ENCODE measurements around the gene AFF3. TPM values are rescaled to one million over a fixed set of nuclear protein-coding genes. Genes with fewer than 3 reads are reported as not detected.

AFF3 gene
- total and polyA plus RNA-seq, 10 of the 15 experiments (the other 5 are each of a cell fraction or from before 2014, with no cell fraction given), result 0.26 to 5.5 (median 3.0) TPM

- no peaks in the 10 kb centered on the region for H4K20me1 ChIP-seq (ENCODE audit: control insufficient read depth, insufficient read depth)
- H3K27ac ChIP-seq (ENCODE audit: control insufficient read depth, insufficient read depth), result no peak overlapping the region
- H3K9me3 ChIP-seq (replicated peaks; ENCODE audit: control insufficient read depth, insufficient read depth, low read length), result no peaks in the 10 kb centered on the region
- no peak overlapping the region for H2AFZ ChIP-seq (ENCODE audit: control insufficient read depth, low read depth, low read length)
- H3K4me1 ChIP-seq (ENCODE audit: control insufficient read depth, insufficient read depth, low read length), result no peaks in the 10 kb centered on the region
- FAIRE-seq (no peak), DNase-seq (ENCODE audit: low read depth, low spot score) (no peak), ATAC-seq (no peak)
- H3K27me3 ChIP-seq (replicated peaks in 1 of 2; ENCODE audit: control insufficient read depth in 2 of 2, insufficient read depth in 2 of 2, low read length in 1 of 2), result no peaks in the 10 kb centered on the region; a peak in 1 of 4 replicates
- no peak overlapping the region for H3K4me3 ChIP-seq
- POLR2A ChIA-PET, result no interaction called here
- intact Hi-C loops (cut with micrococcal nuclease; ENCODE audit: unreplicated experiment) (no loop called here), in situ Hi-C loops (cut with MboI) (no loop called here)
- H3K9ac ChIP-seq (ENCODE audit: control insufficient read depth, insufficient read depth, low read length), result no peak overlapping the region
- SMC1A ChIA-PET (ENCODE audit: uncharacterized antibody, unreplicated experiment), result interaction anchor here (0.8 kb wide), 1 partner anchor 9 kb away, joined by 3 read pairs; no protein-coding TSS in a partner anchor
- H3K4me2 ChIP-seq (ENCODE audit: control insufficient read depth, insufficient read depth), result no peak overlapping the region
- H3K36me3 ChIP-seq (ENCODE audit: control insufficient read depth in 2 of 2, insufficient read depth in 2 of 2, low read length in 1 of 2), result no peaks in the 10 kb centered on the region; a peak in 1 of 4 replicates
- no TSS peak for BruUV-seq (replicated peaks)
- CTCF ChIA-PET, result interaction anchor here (0.5 to 1.7 kb wide), 3 partner anchors 9 to 861 kb away, joined by 3 read pairs; no protein-coding TSS in a partner anchor
- RAD21 ChIA-PET (ENCODE audit: unreplicated experiment), result interaction anchor here (0.5 kb wide), 1 partner anchor 141 kb away, joined by 3 read pairs; no protein-coding TSS in a partner anchor
- no peaks in the 10 kb centered on the region for H3K79me2 ChIP-seq (ENCODE audit: control insufficient read depth, insufficient read depth, low read length)
- TF ChIP-seq BCL11A (IDR thresholded peaks at IDR 0.05; ENCODE audit: low read depth, low read length), result no peak
- TF ChIP-seq, protein P1, sequence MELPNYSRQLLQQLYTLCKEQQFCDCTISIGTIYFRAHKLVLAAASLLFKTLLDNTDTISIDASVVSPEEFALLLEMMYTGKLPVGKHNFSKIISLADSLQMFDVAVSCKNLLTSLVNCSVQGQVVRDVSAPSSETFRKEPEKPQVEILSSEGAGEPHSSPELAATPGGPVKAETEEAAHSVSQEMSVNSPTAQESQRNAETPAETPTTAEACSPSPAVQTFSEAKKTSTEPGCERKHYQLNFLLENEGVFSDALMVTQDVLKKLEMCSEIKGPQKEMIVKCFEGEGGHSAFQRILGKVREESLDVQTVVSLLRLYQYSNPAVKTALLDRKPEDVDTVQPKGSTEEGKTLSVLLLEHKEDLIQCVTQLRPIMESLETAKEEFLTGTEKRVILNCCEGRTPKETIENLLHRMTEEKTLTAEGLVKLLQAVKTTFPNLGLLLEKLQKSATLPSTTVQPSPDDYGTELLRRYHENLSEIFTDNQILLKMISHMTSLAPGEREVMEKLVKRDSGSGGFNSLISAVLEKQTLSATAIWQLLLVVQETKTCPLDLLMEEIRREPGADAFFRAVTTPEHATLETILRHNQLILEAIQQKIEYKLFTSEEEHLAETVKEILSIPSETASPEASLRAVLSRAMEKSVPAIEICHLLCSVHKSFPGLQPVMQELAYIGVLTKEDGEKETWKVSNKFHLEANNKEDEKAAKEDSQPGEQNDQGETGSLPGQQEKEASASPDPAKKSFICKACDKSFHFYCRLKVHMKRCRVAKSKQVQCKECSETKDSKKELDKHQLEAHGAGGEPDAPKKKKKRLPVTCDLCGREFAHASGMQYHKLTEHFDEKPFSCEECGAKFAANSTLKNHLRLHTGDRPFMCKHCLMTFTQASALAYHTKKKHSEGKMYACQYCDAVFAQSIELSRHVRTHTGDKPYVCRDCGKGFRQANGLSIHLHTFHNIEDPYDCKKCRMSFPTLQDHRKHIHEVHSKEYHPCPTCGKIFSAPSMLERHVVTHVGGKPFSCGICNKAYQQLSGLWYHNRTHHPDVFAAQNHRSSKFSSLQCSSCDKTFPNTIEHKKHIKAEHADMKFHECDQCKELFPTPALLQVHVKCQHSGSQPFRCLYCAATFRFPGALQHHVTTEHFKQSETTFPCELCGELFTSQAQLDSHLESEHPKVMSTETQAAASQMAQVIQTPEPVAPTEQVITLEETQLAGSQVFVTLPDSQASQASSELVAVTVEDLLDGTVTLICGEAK (IDR thresholded peaks at IDR 0.05; ENCODE audit: borderline replicate concordance), result no peak
- no peak for TF ChIP-seq SMAD5 (IDR thresholded peaks at IDR 0.05; ENCODE audit: low read depth)
- TF ChIP-seq, protein P2, sequence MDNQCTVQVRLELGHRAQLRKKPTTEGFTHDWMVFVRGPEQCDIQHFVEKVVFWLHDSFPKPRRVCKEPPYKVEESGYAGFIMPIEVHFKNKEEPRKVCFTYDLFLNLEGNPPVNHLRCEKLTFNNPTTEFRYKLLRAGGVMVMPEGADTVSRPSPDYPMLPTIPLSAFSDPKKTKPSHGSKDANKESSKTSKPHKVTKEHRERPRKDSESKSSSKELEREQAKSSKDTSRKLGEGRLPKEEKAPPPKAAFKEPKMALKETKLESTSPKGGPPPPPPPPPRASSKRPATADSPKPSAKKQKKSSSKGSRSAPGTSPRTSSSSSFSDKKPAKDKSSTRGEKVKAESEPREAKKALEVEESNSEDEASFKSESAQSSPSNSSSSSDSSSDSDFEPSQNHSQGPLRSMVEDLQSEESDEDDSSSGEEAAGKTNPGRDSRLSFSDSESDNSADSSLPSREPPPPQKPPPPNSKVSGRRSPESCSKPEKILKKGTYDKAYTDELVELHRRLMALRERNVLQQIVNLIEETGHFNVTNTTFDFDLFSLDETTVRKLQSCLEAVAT (IDR thresholded peaks at IDR 0.05), result no peak
- TF ChIP-seq, protein P3, sequence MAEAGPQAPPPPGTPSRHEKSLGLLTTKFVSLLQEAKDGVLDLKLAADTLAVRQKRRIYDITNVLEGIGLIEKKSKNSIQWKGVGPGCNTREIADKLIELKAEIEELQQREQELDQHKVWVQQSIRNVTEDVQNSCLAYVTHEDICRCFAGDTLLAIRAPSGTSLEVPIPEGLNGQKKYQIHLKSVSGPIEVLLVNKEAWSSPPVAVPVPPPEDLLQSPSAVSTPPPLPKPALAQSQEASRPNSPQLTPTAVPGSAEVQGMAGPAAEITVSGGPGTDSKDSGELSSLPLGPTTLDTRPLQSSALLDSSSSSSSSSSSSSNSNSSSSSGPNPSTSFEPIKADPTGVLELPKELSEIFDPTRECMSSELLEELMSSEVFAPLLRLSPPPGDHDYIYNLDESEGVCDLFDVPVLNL (IDR thresholded peaks at IDR 0.05; ENCODE audit: low read depth, low read length), result no peak
- TF ChIP-seq SIN3A (IDR thresholded peaks at IDR 0.05; ENCODE audit: low read depth, low read length), result no peak
- no peak for TF ChIP-seq HDGF (IDR thresholded peaks at IDR 0.05)
- TF ChIP-seq PAX5 (IDR thresholded peaks at IDR 0.05; ENCODE audit: borderline replicate concordance, low read depth, low read length), result no peak
- no peak for TF ChIP-seq ZNF384 (IDR thresholded peaks at IDR 0.05; ENCODE audit: borderline replicate concordance, low read depth, low read length)
- TF ChIP-seq RCOR1 (conservative IDR thresholded peaks at IDR 0.05; ENCODE audit: low read depth, low read length), result no peak
- TF ChIP-seq LARP7 (IDR thresholded peaks at IDR 0.05), result no peak
- no peak for TF ChIP-seq FOXM1 (IDR thresholded peaks at IDR 0.05; ENCODE audit: low read depth, low read length)
- no peak for TF ChIP-seq RBBP5 (conservative IDR thresholded peaks at IDR 0.05)
- TF ChIP-seq ELK1 (IDR thresholded peaks at IDR 0.05; ENCODE audit: low read depth, low read length), result no peak
- no peak for TF ChIP-seq RB1 (IDR thresholded peaks at IDR 0.05; ENCODE audit: borderline replicate concordance)
- TF ChIP-seq IKZF1 (conservative IDR thresholded peaks at IDR 0.05), result no peak
Measured at GRCh38 chr2:99697811-99698568, 444.4 kb downstream of the AFF3 start.

All from GM12878 (cell line).